GM18870 (cell line): ENCODE results near the gene TMIE.
"Not testable (repeated sequence)": the region's sequence is repeated elsewhere in the genome, so short reads cannot be mapped to it uniquely, and the experiment has no call there.

Experiments used
- ATAC-seq: cut with Tn5 transposase; IDR thresholded peaks from one replicate; pipeline ENCODE4 v1.9.1; 2021; ENCODE audit warnings: moderate library complexity; ENCODE audit not compliant: unreplicated experiment

Gene TMIE

GRCh38 chr3:46719044-46719565, 17.9 kb downstream of the TMIE start:
- ATAC-seq: no peak

- no peak for ATAC-seq
Observed at GRCh38 chr3:46719735-46720271, 18.6 kb downstream of the TMIE start.

GRCh38 chr3:46721009-46721408, 19.8 kb downstream of the TMIE start:
- ATAC-seq: no peak

- no peak for ATAC-seq
Observed at GRCh38 chr3:46722443-46722842, 21.3 kb downstream of the TMIE start.

GRCh38 chr3:46724424-46724823, 23.2 kb downstream of the TMIE start:
- no peak for ATAC-seq

- no peak for ATAC-seq
Observed at GRCh38 chr3:46725621-46726314, 24.6 kb downstream of the TMIE start.

GRCh38 chr3:46729038-46729437, 27.8 kb downstream of the TMIE start:
- ATAC-seq: no peak

- no peak for ATAC-seq
Observed at GRCh38 chr3:46730819-46731218, 29.6 kb downstream of the TMIE start.

GRCh38 chr3:46731795-46732194, 30.6 kb downstream of the TMIE start:
- ATAC-seq: no peak

GRCh38 chr3:46733026-46733800, 32.0 kb downstream of the TMIE start:
- ATAC-seq: no peak

GRCh38 chr3:46734773-46735172, 33.6 kb downstream of the TMIE start:
- no peak for ATAC-seq

GRCh38 chr3:46736006-46736872, 35.0 kb downstream of the TMIE start:
- no peak for ATAC-seq

- ATAC-seq: no peak
Observed at GRCh38 chr3:46737329-46737731, 36.1 kb downstream of the TMIE start.

- not testable (repeated sequence) for ATAC-seq
Observed at GRCh38 chr3:46739565-46739964, 38.4 kb downstream of the TMIE start.

- no peak for ATAC-seq
Observed at GRCh38 chr3:46742992-46743585, 41.9 kb downstream of the TMIE start.

- no peak for ATAC-seq
Observed at GRCh38 chr3:46746711-46747110, 45.5 kb downstream of the TMIE start.

GRCh38 chr3:46748170-46748569, 47.0 kb downstream of the TMIE start:
- ATAC-seq: no peak

GRCh38 chr3:46749129-46749528, 47.9 kb downstream of the TMIE start:
- no peak for ATAC-seq

GRCh38 chr3:46750555-46751038, 49.4 kb downstream of the TMIE start:
- no peak for ATAC-seq

- not testable (repeated sequence) for ATAC-seq
Observed at GRCh38 chr3:46753127-46753526, 51.9 kb downstream of the TMIE start.
